Measurements from ENCODE around the gene PRR13.
"Not testable (repeated sequence)": the region's sequence is repeated elsewhere in the genome, so short reads cannot be mapped to it uniquely, and the experiment has no call there.

DNA sequence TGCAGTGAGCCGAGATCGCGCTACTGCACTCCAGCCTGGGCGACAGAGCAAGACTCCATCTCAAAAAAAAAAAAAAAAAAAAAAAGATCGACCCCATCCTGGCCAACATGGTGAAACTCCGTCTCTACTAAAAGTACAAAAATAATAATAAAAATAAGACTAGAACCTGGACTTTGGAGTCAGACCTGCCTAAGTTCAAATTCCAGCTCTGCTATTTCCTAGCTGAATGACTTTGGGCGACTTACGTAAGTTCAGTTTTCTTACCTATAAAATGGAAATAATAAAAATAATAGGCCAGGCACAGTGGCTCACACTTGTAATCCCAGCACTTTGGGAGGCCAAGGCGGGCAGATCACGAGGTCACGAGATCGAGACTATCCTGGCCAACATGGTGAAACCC lies 19.3 kb upstream of the PRR13 start:
- TF ChIP-seq, protein P1, sequence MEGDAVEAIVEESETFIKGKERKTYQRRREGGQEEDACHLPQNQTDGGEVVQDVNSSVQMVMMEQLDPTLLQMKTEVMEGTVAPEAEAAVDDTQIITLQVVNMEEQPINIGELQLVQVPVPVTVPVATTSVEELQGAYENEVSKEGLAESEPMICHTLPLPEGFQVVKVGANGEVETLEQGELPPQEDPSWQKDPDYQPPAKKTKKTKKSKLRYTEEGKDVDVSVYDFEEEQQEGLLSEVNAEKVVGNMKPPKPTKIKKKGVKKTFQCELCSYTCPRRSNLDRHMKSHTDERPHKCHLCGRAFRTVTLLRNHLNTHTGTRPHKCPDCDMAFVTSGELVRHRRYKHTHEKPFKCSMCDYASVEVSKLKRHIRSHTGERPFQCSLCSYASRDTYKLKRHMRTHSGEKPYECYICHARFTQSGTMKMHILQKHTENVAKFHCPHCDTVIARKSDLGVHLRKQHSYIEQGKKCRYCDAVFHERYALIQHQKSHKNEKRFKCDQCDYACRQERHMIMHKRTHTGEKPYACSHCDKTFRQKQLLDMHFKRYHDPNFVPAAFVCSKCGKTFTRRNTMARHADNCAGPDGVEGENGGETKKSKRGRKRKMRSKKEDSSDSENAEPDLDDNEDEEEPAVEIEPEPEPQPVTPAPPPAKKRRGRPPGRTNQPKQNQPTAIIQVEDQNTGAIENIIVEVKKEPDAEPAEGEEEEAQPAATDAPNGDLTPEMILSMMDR (IDR thresholded peaks at IDR 0.05; ENCODE audit: insufficient read depth, low read depth, low read length), result not testable (repeated sequence)
- not testable (repeated sequence) for TF ChIP-seq EZH2 (IDR thresholded peaks at IDR 0.05; ENCODE audit: insufficient read depth, low read length)

Measured in astrocyte (in vitro differentiated cells and primary cell).